SK-N-SH treated with all-trans-retinoic acid at 6 μM for 48 hours (cell line): ENCODE data around the gene SEL1L3.

Source experiments
- ATAC-seq: fragments of 200-7000 bp; cut with Tn5 transposase; 3 replicates; pipeline ENCODE4 v1.9.1; 2020; ENCODE audit warnings: mild to moderate bottlenecking, moderate library complexity
- ARNTL ChIP-seq: fragments of 450-650 bp; formaldehyde crosslinking; IDR thresholded peaks from 2 replicates; pipeline ENCODE4 v1.5.0; 2020; ENCODE audit warnings: low read depth, mild to moderate bottlenecking, moderate library complexity, borderline replicate concordance
- BACH2 ChIP-seq: fragments of 250-450 bp; sonication (Bioruptor Pico); IDR thresholded peaks from 2 replicates; pipeline ENCODE4 v1.9.0; 2021; ENCODE audit warnings: mild to moderate bottlenecking, borderline replicate concordance
- CREB5 ChIP-seq: fragments of 250-450 bp; sonication (Bioruptor Pico); IDR thresholded peaks from 2 replicates; pipeline ENCODE4 v1.5.1; 2020; ENCODE audit warnings: low read depth, mild to moderate bottlenecking, moderate library complexity
- CSDC2 ChIP-seq: fragments of 250-450 bp; sonication (Bioruptor Pico); IDR thresholded peaks from 2 replicates; pipeline ENCODE4 v1.5.0; 2020; ENCODE audit warnings: mild to moderate bottlenecking, moderate library complexity
- CSRNP3 ChIP-seq: fragments of 250-450 bp; sonication (Bioruptor Pico); IDR thresholded peaks from 2 replicates; pipeline ENCODE4 v1.5.1; 2021; ENCODE audit warnings: mild to moderate bottlenecking, moderate library complexity
- ESRRG ChIP-seq: fragments of 250-450 bp; sonication (Bioruptor Pico); IDR thresholded peaks from 2 replicates; pipeline ENCODE4 v1.6.1; 2021; ENCODE audit warnings: mild to moderate bottlenecking
- GLIS3 ChIP-seq: fragments of 250-450 bp; sonication (Bioruptor Pico); IDR thresholded peaks from 2 replicates; pipeline ENCODE4 v1.5.0; 2020; ENCODE audit warnings: mild to moderate bottlenecking, moderate library complexity
- ISL1 ChIP-seq: fragments of 250-450 bp; sonication (Bioruptor Pico); IDR thresholded peaks from 2 replicates; pipeline ENCODE4 v2.1.2; 2022; ENCODE audit warnings: mild to moderate bottlenecking, moderate library complexity
- OSR1 ChIP-seq: fragments of 250-450 bp; sonication (Bioruptor Pico); IDR thresholded peaks from 2 replicates; pipeline ENCODE4 v1.8.0; 2022; ENCODE audit warnings: moderate library complexity, mild to moderate bottlenecking, inconsistent platforms
- PATZ1 ChIP-seq: fragments of 250-450 bp; sonication (Bioruptor Pico); IDR thresholded peaks from 2 replicates; pipeline ENCODE4 v1.8.0; 2020; ENCODE audit warnings: mild to moderate bottlenecking, moderate library complexity, borderline replicate concordance
- POU6F1 ChIP-seq: fragments of 250-450 bp; sonication (Bioruptor Pico); IDR thresholded peaks from 2 replicates; pipeline ENCODE4 v1.8.0; 2021; ENCODE audit warnings: low read depth, mild to moderate bottlenecking, moderate library complexity, borderline replicate concordance
- PPARA ChIP-seq: fragments of 250-450 bp; sonication (Bioruptor Pico); IDR thresholded peaks from 2 replicates; pipeline ENCODE4 v1.5.0; 2020; ENCODE audit warnings: mild to moderate bottlenecking, borderline replicate concordance
- RARB ChIP-seq: fragments of 250-450 bp; sonication (Bioruptor Pico); IDR thresholded peaks from 2 replicates; pipeline ENCODE4 v1.8.0; 2021; ENCODE audit warnings: mild to moderate bottlenecking, moderate library complexity
- SNAI2 ChIP-seq: fragments of 250-450 bp; sonication (Bioruptor Pico); IDR thresholded peaks from 2 replicates; pipeline ENCODE4 v1.5.0; 2020; ENCODE audit warnings: mild to moderate bottlenecking, moderate library complexity
- TCF4 ChIP-seq: fragments of 250-450 bp; sonication (Bioruptor Pico); IDR thresholded peaks from 2 replicates; pipeline ENCODE4 v1.8.0; 2021; ENCODE audit warnings: mild to moderate bottlenecking, moderate library complexity, borderline replicate concordance
- TOX ChIP-seq: fragments of 250-450 bp; sonication (Bioruptor Pico); IDR thresholded peaks from 2 replicates; pipeline ENCODE4 v1.8.0; 2021; ENCODE audit warnings: mild to moderate bottlenecking, moderate library complexity, borderline replicate concordance
- ZC3H10 ChIP-seq: fragments of 250-450 bp; sonication (Bioruptor Pico); IDR thresholded peaks from 2 replicates; pipeline ENCODE4 v1.5.1; 2021; ENCODE audit warnings: mild to moderate bottlenecking, moderate library complexity
- ZFP30 ChIP-seq: fragments of 450-650 bp; formaldehyde crosslinking; IDR thresholded peaks from 2 replicates; pipeline ENCODE4 v1.5.0; 2022; ENCODE audit warnings: mild to moderate bottlenecking, moderate library complexity
- ZNF565 ChIP-seq: fragments of 450-650 bp; formaldehyde crosslinking; conservative IDR thresholded peaks from 2 replicates; pipeline ENCODE4 v1.5.0; 2020; ENCODE audit warnings: low read depth, mild to moderate bottlenecking, moderate library complexity
- ZNF70 ChIP-seq: fragments of 450-650 bp; formaldehyde crosslinking; IDR thresholded peaks from 2 replicates; pipeline ENCODE4 v1.5.0; 2020; ENCODE audit warnings: mild to moderate bottlenecking, moderate library complexity
- ZNF8 ChIP-seq: fragments of 450-650 bp; formaldehyde crosslinking; IDR thresholded peaks from 2 replicates; pipeline ENCODE4 v1.5.0; 2020; ENCODE audit warnings: mild to moderate bottlenecking, moderate library complexity

The SEL1L3 gene

GRCh38 chr4:25749150-25749794 is 113.5 kb downstream of the SEL1L3 start:
- ATAC-seq: no peak
- TF ChIP-seq ZC3H10 (no peak), PPARA (CRISPR knock-in tag) (no peak), ISL1 (CRISPR knock-in tag) (no peak), TOX (CRISPR knock-in tag) (no peak), ESRRG (CRISPR knock-in tag) (no peak), RARB (no peak), SNAI2 (CRISPR knock-in tag) (no peak), ZFP30 (CRISPR knock-in tag) (no peak), ZNF8 (no peak)

- no peak for TF ChIP-seq ZFP30 (CRISPR knock-in tag)
- TF ChIP-seq CSRNP3 (CRISPR knock-in tag): no peak
- TF ChIP-seq ZNF70 (CRISPR knock-in tag): no peak
- TF ChIP-seq TCF4: no peak
- no peak for TF ChIP-seq ZNF565 (CRISPR knock-in tag)
- TF ChIP-seq PPARA (CRISPR knock-in tag): no peak
- no peak for TF ChIP-seq ARNTL (CRISPR knock-in tag)
- no peak for TF ChIP-seq RARB
- no peak for TF ChIP-seq GLIS3
- no peak for TF ChIP-seq TOX (CRISPR knock-in tag)
- TF ChIP-seq ZC3H10: no peak
- no peak for TF ChIP-seq CREB5 (CRISPR knock-in tag)
- no peak for TF ChIP-seq OSR1
- no peak for TF ChIP-seq BACH2 (CRISPR knock-in tag)
- no peak for TF ChIP-seq ISL1 (CRISPR knock-in tag)
- no peak for TF ChIP-seq SNAI2 (CRISPR knock-in tag)
- no peak for TF ChIP-seq ESRRG (CRISPR knock-in tag)
- TF ChIP-seq POU6F1: no peak
- TF ChIP-seq ZNF8: no peak
Observed at GRCh38 chr4:25743971-25744370, 118.8 kb downstream of the SEL1L3 start.

GRCh38 chr4:25729564-25729963 is 133.2 kb downstream of the SEL1L3 start:
- TF ChIP-seq RARB (no peak), ZFP30 (CRISPR knock-in tag) (no peak), CSRNP3 (CRISPR knock-in tag) (no peak), PATZ1 (CRISPR knock-in tag) (no peak), ZNF565 (CRISPR knock-in tag) (no peak), ISL1 (CRISPR knock-in tag) (no peak), POU6F1 (no peak), ESRRG (CRISPR knock-in tag) (no peak), GLIS3 (no peak), ZNF70 (CRISPR knock-in tag) (no peak), BACH2 (CRISPR knock-in tag) (no peak), TCF4 (no peak), CREB5 (CRISPR knock-in tag) (no peak), CSDC2 (CRISPR knock-in tag) (no peak), ARNTL (CRISPR knock-in tag) (no peak)
- ATAC-seq: no peak

More at GRCh38 chr4:25743971-25744370, 118.8 kb downstream of the SEL1L3 start:
- no peak for ATAC-seq
